Sigmoid colon (tissue), 7 donors: Measurements from ENCODE around the gene ASPHD2. TPM values are rescaled to one million over a fixed set of nuclear protein-coding genes. Genes with fewer than 3 reads are reported as not detected.
A peak's percentile ranks its signal among the peaks of the same experiment; 100 is the strongest.

Source experiments
- DNase-seq: peaks from one replicate; pipeline ENCODE4 v3.0.0-alpha.2; 2019
- H3K27ac ChIP-seq, 4 donors: fragments of 200-600 bp; sonication (generic); one replicate each; pipeline ENCODE4 v1.5.1; 2016 to 2019; ENCODE audit warnings: mild to moderate bottlenecking in 1 of 4
- H3K27me3 ChIP-seq, 3 donors: fragments of 200-600 bp; sonication (generic); one replicate each; pipeline ENCODE4 v1.5.1; 2019; ENCODE audit warnings: mild to moderate bottlenecking in 1 of 3
- H3K36me3 ChIP-seq, 4 donors: fragments of 200-600 bp; sonication (generic); one replicate each; pipeline ENCODE4 v1.5.1; 2016 to 2019
- H3K4me1 ChIP-seq, 4 donors: fragments of 200-600 bp; sonication (generic); one replicate each; pipeline ENCODE4 v1.5.1; 2017 to 2019
- H3K4me3 ChIP-seq, 4 donors: fragments of 200-600 bp; sonication (generic); one replicate each; pipeline ENCODE4 v1.5.1; 2017 to 2019; ENCODE audit warnings: mild to moderate bottlenecking in 2 of 4, moderate library complexity in 1 of 4
- H3K9me3 ChIP-seq, 4 donors: fragments of 200-600 bp in 3 of 4; sonication (generic) in 3 of 4; one replicate each; pipeline versions ENCODE4 v1.5.1 to v1.6.1; 2013 to 2019
- EP300 ChIP-seq, 4 donors: sonication (generic); formaldehyde crosslinking; IDR thresholded peaks; one replicate each; pipeline ENCODE4 v1.6.1; 2017; ENCODE audit warnings: antibody characterized with exemption in 4 of 4
- POLR2A ChIP-seq, 2 donors: fragments of 450-650 bp; IDR thresholded peaks; one replicate each; pipeline ENCODE4 v1.6.1; 2016; ENCODE audit warnings: antibody characterized with exemption in 2 of 2, mild to moderate bottlenecking in 2 of 2, moderate library complexity in 2 of 2
- POLR2AphosphoS5 ChIP-seq, 4 donors: sonication (generic); formaldehyde crosslinking; IDR thresholded peaks; one replicate each; pipeline ENCODE4 v1.6.1; 2017; ENCODE audit warnings: antibody characterized with exemption in 4 of 4
- WGBS, 2 donors: extraction: QIAGEN DNeasy Blood & Tissue Kit; methylation state at CpG; one replicate each; pipeline ENCODE4 v1.1.7; 2013; 5-methylcytosine and 5-hydroxymethylcytosine counted together
- intact Hi-C: fragments of 100-400 bp; cut with DNase I; formaldehyde crosslinking; loops from one replicate; pipeline ENCODE4 v1.15.1; 2023
- polyA plus RNA-seq, 3 donors: library from polyadenylated mRNA; stranded (reverse); fragments of 200-250 nt; gene quantifications; one replicate each; pipeline ENCODE4 v1.2.3, GENCODE V29; 2013
- total RNA-seq, 4 donors: library from RNA; depleted of rRNA; stranded (reverse); fragments of >200 nt; gene quantifications; one replicate each; pipeline ENCODE4 v1.1.0, GENCODE V29; 2016
- TF ChIP-seq, protein P1 (sequence below), 4 experiments: fragments of 450-650 bp in 3 of 4; fragments of 200-600 bp in 1 of 4; IDR thresholded peaks; one replicate each; pipeline ENCODE4 v1.5.1; 2016 to 2019; ENCODE audit warnings: antibody characterized with exemption in 4 of 4, mild to moderate bottlenecking in 3 of 4, moderate library complexity in 2 of 4
- donor health status: healthy with polysubstance abuse.
- donor health status: Bipolar disorder and iron deficiency.
- donor health status: healthy.

Gene ASPHD2
- total and polyA plus RNA-seq, 7 donors, result 0.83 to 3.4 (median 1.4) TPM

DNA sequence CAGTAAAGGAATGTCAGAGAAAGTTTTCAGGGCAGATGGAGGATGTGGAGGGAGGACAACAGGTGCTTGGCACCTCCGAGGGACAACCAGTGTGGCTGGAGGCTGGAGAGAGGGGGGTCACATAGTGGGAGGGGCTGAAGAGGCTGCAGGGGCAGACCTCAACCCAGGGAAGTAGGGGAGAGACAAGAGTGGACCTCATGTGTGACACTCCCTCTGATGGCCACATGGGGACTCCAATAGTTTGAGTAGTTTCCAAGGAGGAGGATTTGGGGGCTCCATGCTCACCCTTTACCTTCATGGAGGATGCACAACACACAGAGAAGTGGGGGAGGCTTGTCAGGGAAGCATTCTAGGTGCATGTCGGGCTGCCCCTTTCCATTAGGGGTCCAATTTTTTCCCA lies 35.1 kb upstream of the ASPHD2 start:
- intact Hi-C loops, result no loop called here
- TF ChIP-seq, protein P1, sequence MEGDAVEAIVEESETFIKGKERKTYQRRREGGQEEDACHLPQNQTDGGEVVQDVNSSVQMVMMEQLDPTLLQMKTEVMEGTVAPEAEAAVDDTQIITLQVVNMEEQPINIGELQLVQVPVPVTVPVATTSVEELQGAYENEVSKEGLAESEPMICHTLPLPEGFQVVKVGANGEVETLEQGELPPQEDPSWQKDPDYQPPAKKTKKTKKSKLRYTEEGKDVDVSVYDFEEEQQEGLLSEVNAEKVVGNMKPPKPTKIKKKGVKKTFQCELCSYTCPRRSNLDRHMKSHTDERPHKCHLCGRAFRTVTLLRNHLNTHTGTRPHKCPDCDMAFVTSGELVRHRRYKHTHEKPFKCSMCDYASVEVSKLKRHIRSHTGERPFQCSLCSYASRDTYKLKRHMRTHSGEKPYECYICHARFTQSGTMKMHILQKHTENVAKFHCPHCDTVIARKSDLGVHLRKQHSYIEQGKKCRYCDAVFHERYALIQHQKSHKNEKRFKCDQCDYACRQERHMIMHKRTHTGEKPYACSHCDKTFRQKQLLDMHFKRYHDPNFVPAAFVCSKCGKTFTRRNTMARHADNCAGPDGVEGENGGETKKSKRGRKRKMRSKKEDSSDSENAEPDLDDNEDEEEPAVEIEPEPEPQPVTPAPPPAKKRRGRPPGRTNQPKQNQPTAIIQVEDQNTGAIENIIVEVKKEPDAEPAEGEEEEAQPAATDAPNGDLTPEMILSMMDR (IDR thresholded peaks at IDR 0.05), result no peak
- TF ChIP-seq EP300 (IDR thresholded peaks at IDR 0.05), result no peak
- no peak for TF ChIP-seq POLR2AphosphoS5 (IDR thresholded peaks at IDR 0.05)
- TF ChIP-seq POLR2A (IDR thresholded peaks at IDR 0.05), result no peak
- no peak for DNase-seq
- H3K36me3 ChIP-seq, result no peaks in the 10 kb centered on the region
- no peaks in the 10 kb centered on the region for H3K27me3 ChIP-seq
- H3K27ac ChIP-seq, result no peak overlapping the region
- 48 to 63% methylated on average over 2 of the region's 2 CpGs for WGBS, 2 donors
- H3K4me3 ChIP-seq, result no peak overlapping the region
- no peaks in the 10 kb centered on the region for H3K4me1 ChIP-seq
- no peaks in the 10 kb centered on the region for H3K9me3 ChIP-seq

DNA sequence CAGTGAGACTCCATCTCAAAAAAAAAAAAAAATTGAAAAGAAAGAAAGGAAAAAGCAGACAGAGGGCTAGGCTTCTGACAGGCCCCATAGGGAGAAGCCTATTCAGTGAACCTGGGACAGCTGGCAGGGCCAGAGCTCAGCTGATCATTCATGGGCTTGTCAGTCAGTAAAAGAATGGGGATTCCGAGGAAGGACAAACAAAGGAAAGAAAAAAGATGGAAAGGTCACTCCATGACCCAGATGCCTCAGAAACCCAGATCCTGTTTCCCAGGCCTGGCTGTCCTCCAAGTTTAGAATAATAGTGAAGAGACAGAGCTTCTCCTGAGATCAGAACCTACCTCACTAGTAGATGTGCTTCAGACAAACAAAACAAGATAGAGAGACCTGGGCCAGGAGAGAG lies 34.3 kb upstream of the ASPHD2 start:
- intact Hi-C loops, result no loop called here
- Histone ChIP-seq H3K4me3 (no peak overlapping the region), H3K27ac (no peak overlapping the region), H3K36me3 (no peaks in the 10 kb centered on the region), H3K4me1 (no peaks in the 10 kb centered on the region), H3K27me3 (no peaks in the 10 kb centered on the region), H3K9me3 (no peaks in the 10 kb centered on the region)
- 16 to 50% methylated on average over 1 of the region's 1 CpG for WGBS, 2 donors
- no peak for TF ChIP-seq POLR2A (IDR thresholded peaks at IDR 0.05)
- TF ChIP-seq, protein P1 (IDR thresholded peaks at IDR 0.05), result no peak
- no peak for TF ChIP-seq POLR2AphosphoS5 (IDR thresholded peaks at IDR 0.05)
- TF ChIP-seq EP300 (IDR thresholded peaks at IDR 0.05), result no peak
- no peak for DNase-seq

DNA sequence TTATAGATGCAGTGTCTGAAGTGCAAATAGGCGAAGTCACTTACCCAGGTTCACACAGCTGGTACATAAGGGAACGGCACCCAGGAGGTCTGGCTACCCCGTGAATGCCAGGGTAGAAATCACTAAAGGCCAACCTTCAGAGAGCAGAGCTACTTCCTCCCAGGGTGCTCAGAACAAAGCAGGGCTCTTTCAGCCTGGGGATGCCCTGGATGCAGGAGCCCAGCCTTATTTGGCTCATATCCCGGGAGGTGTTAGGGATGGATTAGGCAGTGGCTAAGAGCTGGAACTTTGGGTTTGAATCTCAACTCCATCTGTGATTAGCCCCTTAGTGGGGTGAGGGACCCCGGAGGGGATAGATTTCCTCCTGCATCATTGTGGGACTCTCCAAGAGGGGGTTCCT lies 33.1 kb upstream of the ASPHD2 start:
- TF ChIP-seq POLR2AphosphoS5 (IDR thresholded peaks at IDR 0.05) (no peak), EP300 (IDR thresholded peaks at IDR 0.05) (no peak), POLR2A (IDR thresholded peaks at IDR 0.05) (no peak)
- TF ChIP-seq, protein P1 (IDR thresholded peaks at IDR 0.05), result no peak
- H3K27ac ChIP-seq, result no peak overlapping the region
- DNase-seq, result no peak
- no peaks in the 10 kb centered on the region for H3K36me3 ChIP-seq
- intact Hi-C loops, result no loop called here
- H3K27me3 ChIP-seq, result no peaks in the 10 kb centered on the region
- no peak overlapping the region for H3K4me3 ChIP-seq
- H3K4me1 ChIP-seq, result no peaks in the 10 kb centered on the region
- H3K9me3 ChIP-seq, result no peaks in the 10 kb centered on the region
- WGBS, 2 donors, result 40 to 54% methylated on average over 5 of the region's 5 CpGs

DNA sequence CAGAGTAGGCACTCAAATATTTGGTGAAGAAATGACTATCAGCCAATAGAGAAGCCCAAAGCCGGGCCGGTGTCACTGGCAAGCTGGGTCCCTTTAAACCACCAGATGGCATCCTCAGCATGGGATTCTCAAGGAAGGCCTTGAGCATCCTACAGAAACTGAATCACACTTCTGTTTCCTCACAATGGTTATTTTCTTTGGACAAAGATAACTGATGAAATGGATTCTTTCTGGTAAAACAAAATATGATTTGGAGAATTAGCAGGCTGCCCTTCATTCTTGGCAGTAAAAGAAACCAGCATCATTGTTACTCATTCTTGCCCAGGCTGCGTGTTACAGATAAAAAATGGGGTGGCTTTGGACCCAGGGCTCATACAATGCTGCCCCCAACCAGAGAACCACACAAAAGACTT lies 30.3 kb upstream of the ASPHD2 start:
- Histone ChIP-seq H3K27me3 (no peaks in the 10 kb centered on the region), H3K36me3 (no peaks in the 10 kb centered on the region), H3K9me3 (no peaks in the 10 kb centered on the region), H3K4me1 (no peaks in the 10 kb centered on the region), H3K4me3 (no peak overlapping the region), H3K27ac (no peak overlapping the region)
- intact Hi-C loops, result loop anchor here (1.0 kb wide), 1 partner anchor 63 kb away; no protein-coding TSS in a partner anchor
- no peak for TF ChIP-seq POLR2AphosphoS5 (IDR thresholded peaks at IDR 0.05)
- TF ChIP-seq EP300 (IDR thresholded peaks at IDR 0.05), result no peak
- TF ChIP-seq, protein P1 (IDR thresholded peaks at IDR 0.05), result peak; percentile 29 to 75 (median 65)
- 32 to 34% methylated on average over 3 of the region's 3 CpGs for WGBS, 2 donors
- DNase-seq, result peak; percentile 72

DNA sequence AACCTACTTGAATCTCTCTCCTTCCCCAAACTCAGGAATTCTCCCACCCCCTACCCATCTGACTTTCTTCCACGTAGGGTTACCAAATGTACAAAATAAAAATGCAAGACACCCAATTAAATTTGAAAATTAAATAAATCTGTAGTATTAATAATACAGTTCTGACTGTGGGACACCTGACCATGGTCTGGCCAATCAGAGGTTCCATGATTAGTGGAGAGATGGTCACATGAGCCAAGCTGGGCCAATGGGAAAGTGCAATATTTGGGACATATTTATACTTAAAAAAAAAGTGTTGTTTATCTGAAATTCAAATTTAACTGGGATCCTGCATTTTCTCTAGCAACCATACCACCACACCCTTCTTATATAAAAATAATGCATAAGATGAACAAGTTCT lies 29.8 kb upstream of the ASPHD2 start:
- DNase-seq, result no peak
- no peaks in the 10 kb centered on the region for H3K9me3 ChIP-seq
- no peak overlapping the region for H3K4me3 ChIP-seq
- WGBS, 2 donors, result 63 to 71% methylated on average over 1 of the region's 1 CpG
- no peak overlapping the region for H3K27ac ChIP-seq
- TF ChIP-seq POLR2A (IDR thresholded peaks at IDR 0.05) (no peak), POLR2AphosphoS5 (IDR thresholded peaks at IDR 0.05) (no peak), EP300 (IDR thresholded peaks at IDR 0.05) (no peak)
- TF ChIP-seq, protein P1 (IDR thresholded peaks at IDR 0.05), result no peak
- H3K36me3 ChIP-seq, result no peaks in the 10 kb centered on the region
- no peaks in the 10 kb centered on the region for H3K4me1 ChIP-seq
- intact Hi-C loops, result loop anchor here (1.0 kb wide), 1 partner anchor 62 kb away; no protein-coding TSS in a partner anchor
- H3K27me3 ChIP-seq, result no peaks in the 10 kb centered on the region
